ENCODE measurements around the gene PALLD. TPM values are rescaled to one million over a fixed set of nuclear protein-coding genes. Genes with fewer than 3 reads are reported as not detected.
A peak's percentile ranks its signal among the peaks of the same experiment; 100 is the strongest.

Gene PALLD
- total RNA-seq, 1 donor from 2014 or later, result 85.7 TPM

DNA sequence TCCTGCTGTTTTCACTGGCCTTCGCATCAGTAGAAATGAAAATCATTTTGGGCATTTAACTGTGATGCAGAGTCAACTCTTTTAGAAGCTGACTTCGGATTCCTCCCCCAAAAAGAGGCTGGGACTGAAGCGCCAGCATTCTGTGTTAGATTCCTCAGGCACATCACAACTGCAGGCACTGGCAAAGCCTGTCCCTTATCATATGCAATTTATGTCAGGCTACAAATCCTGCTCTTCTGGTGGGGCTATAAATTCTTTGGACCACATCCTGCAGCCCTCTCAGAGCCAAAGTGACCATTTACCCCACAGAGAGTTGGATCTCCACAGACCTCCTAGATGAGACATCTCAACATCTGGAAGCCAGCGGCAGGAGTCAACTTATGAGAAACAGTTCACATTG, 374.8 kb downstream of the PALLD start:
- no peak overlapping the region for H3K4me2 ChIP-seq
- no peak overlapping the region for H3K4me3 Mint-ChIP-seq
- peaks cover 30% of the 10 kb centered on the region for H4K20me1 ChIP-seq (ENCODE audit: low read depth)
- peaks cover 50% of the 10 kb centered on the region for H3K36me3 Mint-ChIP-seq
- no peak overlapping the region for H3K27ac Mint-ChIP-seq
- peaks cover 9% of the 10 kb centered on the region for H3K27me3 Mint-ChIP-seq (ENCODE audit: insufficient read depth, low read depth)
- no peaks in the 10 kb centered on the region for H3K4me1 ChIP-seq
- H2AFZ ChIP-seq (replicated peaks), result no peak overlapping the region
- TF ChIP-seq EZH2 (IDR thresholded peaks at IDR 0.05), result no peak
- TF ChIP-seq, protein P1, sequence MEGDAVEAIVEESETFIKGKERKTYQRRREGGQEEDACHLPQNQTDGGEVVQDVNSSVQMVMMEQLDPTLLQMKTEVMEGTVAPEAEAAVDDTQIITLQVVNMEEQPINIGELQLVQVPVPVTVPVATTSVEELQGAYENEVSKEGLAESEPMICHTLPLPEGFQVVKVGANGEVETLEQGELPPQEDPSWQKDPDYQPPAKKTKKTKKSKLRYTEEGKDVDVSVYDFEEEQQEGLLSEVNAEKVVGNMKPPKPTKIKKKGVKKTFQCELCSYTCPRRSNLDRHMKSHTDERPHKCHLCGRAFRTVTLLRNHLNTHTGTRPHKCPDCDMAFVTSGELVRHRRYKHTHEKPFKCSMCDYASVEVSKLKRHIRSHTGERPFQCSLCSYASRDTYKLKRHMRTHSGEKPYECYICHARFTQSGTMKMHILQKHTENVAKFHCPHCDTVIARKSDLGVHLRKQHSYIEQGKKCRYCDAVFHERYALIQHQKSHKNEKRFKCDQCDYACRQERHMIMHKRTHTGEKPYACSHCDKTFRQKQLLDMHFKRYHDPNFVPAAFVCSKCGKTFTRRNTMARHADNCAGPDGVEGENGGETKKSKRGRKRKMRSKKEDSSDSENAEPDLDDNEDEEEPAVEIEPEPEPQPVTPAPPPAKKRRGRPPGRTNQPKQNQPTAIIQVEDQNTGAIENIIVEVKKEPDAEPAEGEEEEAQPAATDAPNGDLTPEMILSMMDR (IDR thresholded peaks at IDR 0.05), result no peak
- no peak for TF ChIP-seq EZH2phosphoT487 (IDR thresholded peaks at IDR 0.05)
- H3F3A ChIP-seq (ENCODE audit: low read depth), result peaks cover 8% of the 10 kb centered on the region
- H3K27me3 ChIP-seq, result peaks cover 1% of the 10 kb centered on the region
- DNase-seq (ENCODE audit: low spot score), result no peak
- H3K9me3 Mint-ChIP-seq, result no peaks in the 10 kb centered on the region
- H3K27ac ChIP-seq, result no peak overlapping the region
- H3K9ac ChIP-seq, result no peak overlapping the region
- H3K4me1 Mint-ChIP-seq, result peaks cover 16% of the 10 kb centered on the region
- no peaks in the 10 kb centered on the region for H3K9me3 ChIP-seq (ENCODE audit: low read depth)
- H3K79me2 ChIP-seq (ENCODE audit: low read depth), result peaks cover 67% of the 10 kb centered on the region
- no peak overlapping the region for H3K4me3 ChIP-seq
- H3K36me3 ChIP-seq, result no peaks in the 10 kb centered on the region

DNA sequence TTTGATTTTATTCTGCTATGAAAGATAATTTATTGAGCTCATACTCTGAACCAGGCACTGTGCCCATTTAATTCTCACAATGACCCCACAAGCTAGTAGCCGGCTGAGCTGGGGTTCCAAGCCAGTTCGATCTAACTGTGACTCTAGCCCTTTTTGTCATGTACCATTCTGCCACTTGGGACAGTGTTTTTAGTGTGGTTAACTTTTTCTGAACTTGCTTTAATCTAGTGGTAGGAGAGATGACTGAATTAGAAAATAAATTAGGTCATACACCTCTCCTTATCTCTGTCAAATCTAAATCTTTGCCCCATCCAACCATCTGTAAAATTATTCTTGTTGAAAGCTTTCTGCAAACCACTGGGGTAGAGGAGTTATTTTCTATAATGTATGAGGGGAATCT, 377.2 kb downstream of the PALLD start:
- Histone ChIP-seq H3K27me3 (peaks cover 5% of the 10 kb centered on the region), H3K27ac (no peak overlapping the region), H3K9ac (no peak overlapping the region), H4K20me1 (ENCODE audit: low read depth) (peaks cover 49% of the 10 kb centered on the region), H3K4me3 (no peak overlapping the region), H3K36me3 (no peaks in the 10 kb centered on the region), H3K4me2 (no peak overlapping the region), H3K9me3 (ENCODE audit: low read depth) (no peaks in the 10 kb centered on the region), H3K79me2 (ENCODE audit: low read depth) (peaks cover 60% of the 10 kb centered on the region), H3K4me1 (peaks cover 8% of the 10 kb centered on the region), H3F3A (ENCODE audit: low read depth) (peaks cover 16% of the 10 kb centered on the region), H2AFZ (replicated peaks) (no peak overlapping the region)
- Mint-ChIP-seq H3K27ac (no peak overlapping the region), H3K9me3 (peaks cover 2% of the 10 kb centered on the region), H3K4me1 (peaks cover 17% of the 10 kb centered on the region), H3K36me3 (peaks cover 59% of the 10 kb centered on the region), H3K27me3 (ENCODE audit: insufficient read depth, low read depth) (peaks cover 8% of the 10 kb centered on the region), H3K4me3 (no peak overlapping the region)
- DNase-seq (ENCODE audit: low spot score), result no peak
- TF ChIP-seq EZH2phosphoT487 (IDR thresholded peaks at IDR 0.05), result no peak
- TF ChIP-seq, protein P1 (IDR thresholded peaks at IDR 0.05), result no peak
- TF ChIP-seq EZH2 (IDR thresholded peaks at IDR 0.05), result no peak

DNA sequence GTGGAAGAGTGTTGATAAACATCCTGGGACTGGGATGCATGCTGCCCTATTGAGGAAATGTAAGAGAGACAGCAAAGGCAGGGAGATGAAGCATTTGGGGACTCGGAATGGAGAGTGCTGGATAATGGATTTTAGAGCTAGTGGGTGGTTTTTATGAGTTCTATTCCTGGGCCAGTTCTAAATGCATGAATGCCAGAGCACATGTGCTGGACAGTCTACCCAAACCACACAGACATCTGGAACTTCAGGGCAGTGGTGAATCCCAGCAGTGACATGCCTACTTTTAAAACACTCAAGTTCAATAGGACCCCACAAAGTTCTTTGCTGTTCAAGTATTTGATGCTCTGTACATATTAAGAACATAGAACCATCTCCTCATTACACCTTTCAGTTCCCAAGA, 379.3 kb downstream of the PALLD start:
- H3K4me1 ChIP-seq, result peaks cover 8% of the 10 kb centered on the region
- peaks cover 16% of the 10 kb centered on the region for H3F3A ChIP-seq (ENCODE audit: low read depth)
- Mint-ChIP-seq H3K27me3 (ENCODE audit: insufficient read depth, low read depth) (peaks cover 7% of the 10 kb centered on the region), H3K9me3 (peaks cover 2% of the 10 kb centered on the region), H3K4me1 (peaks cover 17% of the 10 kb centered on the region), H3K36me3 (peaks cover 54% of the 10 kb centered on the region), H3K27ac (no peak overlapping the region), H3K4me3 (no peak overlapping the region)
- H3K27me3 ChIP-seq, result peaks cover 5% of the 10 kb centered on the region
- no peak overlapping the region for H3K9ac ChIP-seq
- no peak overlapping the region for H3K27ac ChIP-seq
- no peak overlapping the region for H3K4me2 ChIP-seq
- peaks cover 66% of the 10 kb centered on the region for H3K79me2 ChIP-seq (ENCODE audit: low read depth)
- no peak overlapping the region for H2AFZ ChIP-seq (replicated peaks)
- no peak overlapping the region for H3K4me3 ChIP-seq
- no peak for TF ChIP-seq EZH2 (IDR thresholded peaks at IDR 0.05)
- no peaks in the 10 kb centered on the region for H3K36me3 ChIP-seq
- H3K9me3 ChIP-seq (ENCODE audit: low read depth), result no peaks in the 10 kb centered on the region
- H4K20me1 ChIP-seq (ENCODE audit: low read depth), result peaks cover 69% of the 10 kb centered on the region
- DNase-seq (ENCODE audit: low spot score), result no peak

DNA sequence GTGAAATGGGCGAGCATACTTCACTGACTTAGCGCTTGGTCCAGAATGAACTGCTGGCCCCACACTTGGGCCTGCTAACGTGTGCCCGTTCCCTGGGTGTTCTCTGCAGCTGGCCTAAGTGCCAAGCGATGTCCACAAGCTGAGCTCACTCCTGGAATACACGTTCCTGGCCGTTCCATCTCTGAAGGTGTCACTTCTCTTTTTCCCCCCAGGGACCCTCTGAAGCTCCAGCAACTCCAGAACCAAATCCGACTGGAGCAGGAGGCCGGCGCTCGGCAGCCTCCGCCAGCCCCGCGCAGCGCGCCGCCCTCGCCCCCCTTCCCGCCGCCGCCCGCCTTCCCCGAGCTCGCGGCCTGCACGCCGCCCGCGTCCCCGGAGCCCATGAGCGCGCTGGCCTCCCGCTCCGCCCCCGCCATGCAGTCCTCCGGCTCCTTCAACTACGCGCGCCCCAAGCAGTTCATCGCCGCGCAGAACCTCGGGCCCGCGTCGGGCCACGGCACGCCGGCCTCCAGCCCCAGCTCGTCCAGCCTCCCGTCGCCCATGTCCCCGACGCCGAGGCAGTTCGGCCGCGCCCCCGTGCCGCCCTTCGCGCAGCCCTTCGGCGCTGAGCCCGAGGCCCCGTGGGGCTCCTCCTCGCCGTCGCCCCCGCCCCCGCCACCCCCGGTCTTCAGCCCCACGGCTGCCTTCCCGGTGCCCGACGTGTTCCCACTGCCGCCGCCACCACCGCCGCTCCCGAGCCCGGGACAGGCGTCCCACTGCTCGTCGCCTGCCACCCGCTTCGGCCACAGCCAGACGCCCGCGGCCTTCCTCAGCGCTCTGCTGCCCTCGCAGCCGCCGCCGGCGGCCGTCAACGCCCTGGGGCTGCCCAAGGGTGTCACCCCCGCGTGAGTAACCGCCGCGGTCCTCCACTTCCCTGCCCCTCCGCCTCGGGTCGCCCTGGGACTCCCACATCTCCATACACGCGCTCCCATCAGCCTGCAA, 380.9 kb downstream of the PALLD start:
- no peak overlapping the region for H3K27ac Mint-ChIP-seq
- H2AFZ ChIP-seq (replicated peaks), result no peak overlapping the region

More for the DNA sequence above, 380.9 kb downstream of the PALLD start:
- Histone ChIP-seq H3K4me2 (peak overlapping the region; percentile 73), H3K4me1 (peaks cover 8% of the 10 kb centered on the region), H3K4me3 (peak overlapping the region; percentile 36), H3K9ac (no peak overlapping the region), H3F3A (ENCODE audit: low read depth) (peaks cover 16% of the 10 kb centered on the region), H3K79me2 (ENCODE audit: low read depth) (peaks cover 61% of the 10 kb centered on the region), H3K36me3 (peaks cover 5% of the 10 kb centered on the region), H3K9me3 (ENCODE audit: low read depth) (no peaks in the 10 kb centered on the region), H3K27me3 (peaks cover 5% of the 10 kb centered on the region), H3K27ac (no peak overlapping the region), H4K20me1 (ENCODE audit: low read depth) (peaks cover 66% of the 10 kb centered on the region)
- peaks cover 12% of the 10 kb centered on the region for H3K4me1 Mint-ChIP-seq
- H3K36me3 Mint-ChIP-seq, result peaks cover 56% of the 10 kb centered on the region
- TF ChIP-seq, protein P1 (IDR thresholded peaks at IDR 0.05), result no peak
- peak; percentile 17 for TF ChIP-seq EZH2 (IDR thresholded peaks at IDR 0.05)
- TF ChIP-seq EZH2phosphoT487 (IDR thresholded peaks at IDR 0.05), result no peak
- DNase-seq (ENCODE audit: low spot score), result peak; percentile 78
- peaks cover 7% of the 10 kb centered on the region for H3K27me3 Mint-ChIP-seq (ENCODE audit: insufficient read depth, low read depth)
- peaks cover 2% of the 10 kb centered on the region for H3K9me3 Mint-ChIP-seq
- H3K4me3 Mint-ChIP-seq, result peak overlapping the region; percentile 69
